ENCODE data around the gene MEG3.

- TF ChIP-seq GATA2 (IDR thresholded peaks at IDR 0.05; ENCODE audit: low read depth, low read length), result no peak
- no peak for TF ChIP-seq GATA3 (IDR thresholded peaks at IDR 0.05; ENCODE audit: low read depth, low read length)
These were observed 65.1 kb downstream of the MEG3 start for GRCh38 chr14:100891051-100891450.
